ENCODE data around the gene CADPS2. TPM values are rescaled to one million over a fixed set of nuclear protein-coding genes. Genes with fewer than 3 reads are reported as not detected.

CADPS2 gene
- total and polyA plus RNA-seq, 2 of the 4 experiments (the other 2 are of a cell fraction): 0.10 to 0.54 TPM

- no peak overlapping the region for H3K23ac ChIP-seq (ENCODE audit: low read depth, low read length)
- H3K4me3 ChIP-seq (ENCODE audit: insufficient read depth, low read depth, low read length): no peak overlapping the region
- H3K56ac ChIP-seq (ENCODE audit: extremely low read depth, insufficient read depth, low read length): no peak overlapping the region
- no peaks in the 10 kb centered on the region for H3K79me1 ChIP-seq (ENCODE audit: low read depth in 1 of 2, low read length in 2 of 2)
- no peak overlapping the region for H4K5ac ChIP-seq (ENCODE audit: low read depth, low read length)
- POLR2A ChIA-PET (ENCODE audit: unreplicated experiment): no interaction called here
- H2AK5ac ChIP-seq (ENCODE audit: low read depth, low read length): no peak overlapping the region
- no peak overlapping the region for H2BK5ac ChIP-seq (ENCODE audit: low read depth, low read length, poor library complexity, severe bottlenecking)
- dilution Hi-C loops (cut with HindIII; ENCODE audit: low sequenced_read_pairs, unreplicated experiment) (no loop called here), in situ Hi-C loops (cut with MboI; ENCODE audit: low sequenced_read_pairs) (no loop called here), intact Hi-C loops (cut with micrococcal nuclease) (no loop called here)
- CTCF ChIA-PET: no interaction called here
- H3K9me1 ChIP-seq (ENCODE audit: insufficient read depth, low read length): no peaks in the 10 kb centered on the region
- H3K27me3 ChIP-seq (ENCODE audit: control insufficient read depth, insufficient read depth, low read length): no peaks in the 10 kb centered on the region
- no peak overlapping the region for H4K91ac ChIP-seq (ENCODE audit: insufficient read depth, low read depth, low read length)
- H3K36me3 ChIP-seq (ENCODE audit: control insufficient read depth, insufficient read depth, low read length): no peaks in the 10 kb centered on the region
- no peak overlapping the region for H2AFZ ChIP-seq (replicated peaks; ENCODE audit: low read length, poor library complexity)
- no peak overlapping the region for H2BK20ac ChIP-seq (ENCODE audit: low read depth, low read length)
- TF ChIP-seq MAZ (IDR thresholded peaks at IDR 0.05; ENCODE audit: borderline replicate concordance, low read depth, low read length) (no peak), SMC3 (IDR thresholded peaks at IDR 0.05; ENCODE audit: low read depth, low read length) (no peak), MXI1 (IDR thresholded peaks at IDR 0.05; ENCODE audit: borderline replicate concordance, low read depth, low read length) (no peak), RAD21 (IDR thresholded peaks at IDR 0.05; ENCODE audit: low read length) (no peak), NFE2L2 (IDR thresholded peaks at IDR 0.05; ENCODE audit: low read depth, low read length) (peak; percentile 51; the same call in 1 of the 2 replicates)
- TF ChIP-seq, protein P1, sequence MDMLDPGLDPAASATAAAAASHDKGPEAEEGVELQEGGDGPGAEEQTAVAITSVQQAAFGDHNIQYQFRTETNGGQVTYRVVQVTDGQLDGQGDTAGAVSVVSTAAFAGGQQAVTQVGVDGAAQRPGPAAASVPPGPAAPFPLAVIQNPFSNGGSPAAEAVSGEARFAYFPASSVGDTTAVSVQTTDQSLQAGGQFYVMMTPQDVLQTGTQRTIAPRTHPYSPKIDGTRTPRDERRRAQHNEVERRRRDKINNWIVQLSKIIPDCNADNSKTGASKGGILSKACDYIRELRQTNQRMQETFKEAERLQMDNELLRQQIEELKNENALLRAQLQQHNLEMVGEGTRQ (IDR thresholded peaks at IDR 0.05; ENCODE audit: low read depth, low read length): no peak
- H2AK9ac ChIP-seq (replicated peaks; ENCODE audit: low read depth, low read length, poor library complexity): no peak overlapping the region
- H2BK15ac ChIP-seq (ENCODE audit: low read depth, low read length): no peak overlapping the region
- no peak overlapping the region for H4K8ac ChIP-seq (ENCODE audit: low read depth in 2 of 2, low read length in 2 of 2)
- DNase-seq (no peak), ATAC-seq (ENCODE audit: low read depth) (no peak)
- H3K27ac ChIP-seq (ENCODE audit: insufficient read depth, low read length): no peak overlapping the region
- no peaks in the 10 kb centered on the region for H4K20me1 ChIP-seq (ENCODE audit: insufficient read depth, low read length)
- no peak overlapping the region for H3K4ac ChIP-seq (ENCODE audit: low read depth, low read length)
- H3K18ac ChIP-seq (ENCODE audit: low read depth, low read length): no peak overlapping the region
- no peak overlapping the region for H2BK120ac ChIP-seq (ENCODE audit: low read depth, low read length)
- H3K4me2 ChIP-seq (ENCODE audit: low read depth, low read length): no peak overlapping the region
- no peak overlapping the region for H3K14ac ChIP-seq (replicated peaks; ENCODE audit: low read depth, low read length)
- H3K9me3 ChIP-seq (ENCODE audit: control insufficient read depth, insufficient read depth, low read length): peaks cover 25% of the 10 kb centered on the region
- no peaks in the 10 kb centered on the region for H3K4me1 ChIP-seq (ENCODE audit: control insufficient read depth, insufficient read depth, low read length)
- no TSS peak for BruUV-seq (replicated peaks)
- H3K9ac ChIP-seq (ENCODE audit: low read depth, low read length): no peak overlapping the region
- WGBS, 2 experiments (ENCODE audit: extremely low coverage in 2 of 2, insufficient read length in 1 of 2): 83% methylated on average over 2 of the region's 3 CpGs; no CpG with 5 or more reads in 1 of the 2 experiments
Observed at GRCh38 chr7:122692769-122693309, 193.4 kb downstream of the CADPS2 start.
